Coronary artery (tissue), 2 donors: Measurements from ENCODE around the gene MPV17.
"Not testable (repeated sequence)": the region's sequence is repeated elsewhere in the genome, so short reads cannot be mapped to it uniquely, and the experiment has no call there.

Experiments used
- DNase-seq: peaks from one replicate; pipeline ENCODE4 v3.0.0-alpha.2; 2017; ENCODE audit warnings: low spot score
- H3K27ac ChIP-seq, 2 donors: fragments of 200-600 bp; sonication (generic); one replicate each; pipeline ENCODE4 v1.5.1; 2016 to 2019
- H3K4me3 ChIP-seq: fragments of 200-600 bp; sonication (generic); 2 replicates; pipeline ENCODE4 v1.5.1; 2016; ENCODE audit warnings: mild to moderate bottlenecking, moderate library complexity
- CTCF ChIP-seq: fragments of 200-600 bp; sonication (generic); IDR thresholded peaks from one replicate; pipeline ENCODE4 v1.5.1; 2019; ENCODE audit warnings: antibody characterized with exemption

Gene MPV17

GRCh38 chr2:27271631-27272340 is 51.1 kb downstream of the MPV17 start:
- DNase-seq = no peak
- TF ChIP-seq CTCF = no peak
- no peak overlapping the region for H3K4me3 ChIP-seq
- H3K27ac ChIP-seq = no peak overlapping the region

- no peak overlapping the region for H3K27ac ChIP-seq
- no peak for DNase-seq
- no peak for TF ChIP-seq CTCF
- H3K4me3 ChIP-seq = no peak overlapping the region
Observed at GRCh38 chr2:27270670-27271069, 52.2 kb downstream of the MPV17 start.

GRCh38 chr2:27270131-27270530 is 52.8 kb downstream of the MPV17 start:
- DNase-seq = no peak

GRCh38 chr2:27268296-27268695 is 54.6 kb downstream of the MPV17 start:
- not testable (repeated sequence) for H3K4me3 ChIP-seq, DNase-seq, H3K27ac ChIP-seq

More at GRCh38 chr2:27270131-27270530, 52.8 kb downstream of the MPV17 start:
- TF ChIP-seq CTCF = no peak
- H3K4me3 ChIP-seq = no peak overlapping the region
- H3K27ac ChIP-seq = no peak overlapping the region

- no peak overlapping the region for H3K27ac ChIP-seq
- no peak overlapping the region for H3K4me3 ChIP-seq
- no peak for DNase-seq
- no peak for TF ChIP-seq CTCF
Observed at GRCh38 chr2:27265536-27265870, 57.4 kb downstream of the MPV17 start.

- TF ChIP-seq CTCF = no peak
- Histone ChIP-seq H3K4me3 (peak overlapping the region; percentile 66), H3K27ac (no peak overlapping the region)
- no peak for DNase-seq
Observed at GRCh38 chr2:27264753-27265535, 58.0 kb downstream of the MPV17 start.

- DNase-seq = no peak
- no peak for TF ChIP-seq CTCF
- Histone ChIP-seq H3K4me3 (peak overlapping the region; percentile 66), H3K27ac (no peak overlapping the region)
Observed at GRCh38 chr2:27264253-27264752, 58.6 kb downstream of the MPV17 start.
